Smooth muscle cell (in vitro differentiated cells): ENCODE measurements around the gene SALL4. TPM values are rescaled to one million over a fixed set of nuclear protein-coding genes. Genes with fewer than 3 reads are reported as not detected.

Experiments used
- DNase-seq: peaks from one replicate; lab custom pipeline; 2025; ENCODE audit not compliant: unreplicated experiment; lab: John Stamatoyannopoulos, UW
- H2AFZ ChIP-seq: fragments of 200-600 bp; sonication (generic); 2 replicates; pipeline ENCODE4 v1.6.0; 2016; ENCODE audit warnings: antibody characterized with exemption, low read depth, mild to moderate bottlenecking
- H3F3A ChIP-seq: fragments of 200-600 bp; sonication (generic); 2 replicates; pipeline ENCODE4 v1.6.0; 2017; ENCODE audit warnings: antibody characterized with exemption, low read depth
- H3K27ac ChIP-seq: fragments of 200-600 bp; sonication (generic); 2 replicates; pipeline ENCODE4 v1.5.1; 2016; ENCODE audit warnings: low read depth, mild to moderate bottlenecking
- H3K27me3 ChIP-seq: fragments of 200-600 bp; sonication (generic); 2 replicates; pipeline ENCODE4 v1.6.1; 2016; ENCODE audit warnings: low read depth, mild to moderate bottlenecking
- H3K36me3 ChIP-seq: fragments of 200-600 bp; sonication (generic); 2 replicates; pipeline ENCODE4 v1.5.1; 2016; ENCODE audit warnings: low read depth
- H3K4me1 ChIP-seq: fragments of 200-600 bp; sonication (generic); 2 replicates; pipeline ENCODE4 v1.5.1; 2016; ENCODE audit warnings: low read depth
- H3K4me2 ChIP-seq: fragments of 200-600 bp; sonication (generic); 2 replicates; pipeline ENCODE4 v1.6.0; 2016; ENCODE audit warnings: mild to moderate bottlenecking
- H3K4me3 ChIP-seq: fragments of 200-600 bp; sonication (generic); 2 replicates; pipeline ENCODE4 v1.5.1; 2016; ENCODE audit warnings: mild to moderate bottlenecking
- H3K79me2 ChIP-seq: fragments of 200-600 bp; sonication (generic); 2 replicates; pipeline ENCODE4 v1.6.0; 2016; ENCODE audit warnings: low read depth, mild to moderate bottlenecking
- H3K9ac ChIP-seq: fragments of 200-600 bp; sonication (generic); 2 replicates; pipeline ENCODE4 v1.6.0; 2016; ENCODE audit warnings: low read depth
- H3K9me3 ChIP-seq: fragments of 200-600 bp; sonication (generic); replicated peaks from 2 replicates; pipeline ENCODE4 v1.5.1; 2016; ENCODE audit warnings: low read depth
- H4K20me1 ChIP-seq: fragments of 200-600 bp; sonication (generic); 2 replicates; pipeline ENCODE4 v1.6.0; 2016; ENCODE audit warnings: low read depth
- WGBS: methylation state at CpG from one replicate; pipeline ENCODE4 v1.1.7; 2016; ENCODE audit warnings: low lambda C conversion rate; 5-methylcytosine and 5-hydroxymethylcytosine counted together
- polyA plus RNA-seq: library from polyadenylated mRNA; unstranded; fragments of >200 nt; fragmentation: Nextera tagmentation; extraction: Ambion mirVana; gene quantifications from 2 replicates; pipeline ENCODE4 v1.2.1, GENCODE V29; 2016
- total RNA-seq: library from RNA; depleted of rRNA; stranded (reverse); fragments of >200 nt; gene quantifications from 2 replicates; pipeline ENCODE4 v1.2.3, GENCODE V29; 2014
- TF ChIP-seq, protein P1 (sequence below): fragments of 200-600 bp; sonication (generic); IDR thresholded peaks from 2 replicates; pipeline ENCODE4 v1.5.1; 2017; ENCODE audit warnings: borderline replicate concordance, mild to moderate bottlenecking, antibody characterized with exemption; ENCODE audit not compliant: insufficient read depth, poor library complexity, severe bottlenecking

Gene SALL4
- total and polyA plus RNA-seq, 2 experiments from 2014 or later: 14.2 to 17.6 TPM

DNA sequence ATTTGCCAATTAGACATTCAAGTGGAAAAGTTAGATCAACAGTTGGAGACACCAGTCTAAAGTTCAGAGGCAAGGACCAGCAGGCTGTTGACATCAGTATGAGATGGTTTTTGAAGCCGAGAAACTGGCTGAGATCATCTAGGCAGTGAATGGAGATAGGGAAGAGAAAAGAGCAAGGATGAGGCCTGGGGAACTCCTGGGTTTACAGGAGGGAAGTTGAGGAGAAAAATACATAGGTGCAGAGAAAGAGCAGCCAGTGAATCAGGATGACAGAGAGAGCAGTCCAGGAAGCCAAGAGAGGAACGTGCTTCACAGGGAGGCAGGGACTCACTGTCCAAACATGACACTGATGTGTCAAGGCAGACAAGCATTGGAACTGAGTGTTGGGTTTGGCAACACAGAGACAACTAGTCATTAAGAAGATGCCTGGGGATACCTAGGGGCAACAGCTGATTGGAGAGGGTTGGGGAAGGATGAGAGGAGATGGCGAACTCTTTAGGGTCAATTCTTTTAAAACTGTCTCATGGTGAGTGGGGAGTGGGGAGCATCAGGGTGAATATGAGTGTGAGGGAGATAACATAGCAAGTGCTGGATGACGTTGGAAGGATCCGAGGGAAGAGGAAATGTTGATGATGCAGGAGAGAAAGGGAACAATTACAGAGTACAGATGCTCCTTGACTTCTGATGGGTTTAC, 13.2 kb upstream of the SALL4 start:
- no peak overlapping the region for H3K4me3 ChIP-seq
- H2AFZ ChIP-seq: no peak overlapping the region
- H3K9ac ChIP-seq: no peak overlapping the region
- TF ChIP-seq, protein P1, sequence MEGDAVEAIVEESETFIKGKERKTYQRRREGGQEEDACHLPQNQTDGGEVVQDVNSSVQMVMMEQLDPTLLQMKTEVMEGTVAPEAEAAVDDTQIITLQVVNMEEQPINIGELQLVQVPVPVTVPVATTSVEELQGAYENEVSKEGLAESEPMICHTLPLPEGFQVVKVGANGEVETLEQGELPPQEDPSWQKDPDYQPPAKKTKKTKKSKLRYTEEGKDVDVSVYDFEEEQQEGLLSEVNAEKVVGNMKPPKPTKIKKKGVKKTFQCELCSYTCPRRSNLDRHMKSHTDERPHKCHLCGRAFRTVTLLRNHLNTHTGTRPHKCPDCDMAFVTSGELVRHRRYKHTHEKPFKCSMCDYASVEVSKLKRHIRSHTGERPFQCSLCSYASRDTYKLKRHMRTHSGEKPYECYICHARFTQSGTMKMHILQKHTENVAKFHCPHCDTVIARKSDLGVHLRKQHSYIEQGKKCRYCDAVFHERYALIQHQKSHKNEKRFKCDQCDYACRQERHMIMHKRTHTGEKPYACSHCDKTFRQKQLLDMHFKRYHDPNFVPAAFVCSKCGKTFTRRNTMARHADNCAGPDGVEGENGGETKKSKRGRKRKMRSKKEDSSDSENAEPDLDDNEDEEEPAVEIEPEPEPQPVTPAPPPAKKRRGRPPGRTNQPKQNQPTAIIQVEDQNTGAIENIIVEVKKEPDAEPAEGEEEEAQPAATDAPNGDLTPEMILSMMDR: no peak
- peaks cover 25% of the 10 kb centered on the region for H3K4me1 ChIP-seq
- peaks cover 10% of the 10 kb centered on the region for H3F3A ChIP-seq
- H3K9me3 ChIP-seq: no peaks in the 10 kb centered on the region
- DNase-seq: no peak
- H3K27ac ChIP-seq: no peak overlapping the region
- no peaks in the 10 kb centered on the region for H3K27me3 ChIP-seq
- H4K20me1 ChIP-seq: no peaks in the 10 kb centered on the region
- 82% methylated on average over 5 of the region's 5 CpGs for WGBS
- H3K36me3 ChIP-seq: no peaks in the 10 kb centered on the region
- H3K79me2 ChIP-seq: no peaks in the 10 kb centered on the region
- no peak overlapping the region for H3K4me2 ChIP-seq

- Histone ChIP-seq H3K4me1 (peaks cover 28% of the 10 kb centered on the region), H3K27ac (no peak overlapping the region), H3K9ac (no peak overlapping the region), H4K20me1 (no peaks in the 10 kb centered on the region), H3K4me2 (no peak overlapping the region), H3K79me2 (no peaks in the 10 kb centered on the region), H3K36me3 (no peaks in the 10 kb centered on the region), H3F3A (peaks cover 10% of the 10 kb centered on the region), H2AFZ (no peak overlapping the region), H3K27me3 (no peaks in the 10 kb centered on the region), H3K4me3 (no peak overlapping the region), H3K9me3 (no peaks in the 10 kb centered on the region)
- TF ChIP-seq, protein P1: no peak
- DNase-seq: no peak
- WGBS: 91% methylated on average over 4 of the region's 4 CpGs
Observed at GRCh38 chr20:51812861-51813260, 10.5 kb upstream of the SALL4 start.

DNA sequence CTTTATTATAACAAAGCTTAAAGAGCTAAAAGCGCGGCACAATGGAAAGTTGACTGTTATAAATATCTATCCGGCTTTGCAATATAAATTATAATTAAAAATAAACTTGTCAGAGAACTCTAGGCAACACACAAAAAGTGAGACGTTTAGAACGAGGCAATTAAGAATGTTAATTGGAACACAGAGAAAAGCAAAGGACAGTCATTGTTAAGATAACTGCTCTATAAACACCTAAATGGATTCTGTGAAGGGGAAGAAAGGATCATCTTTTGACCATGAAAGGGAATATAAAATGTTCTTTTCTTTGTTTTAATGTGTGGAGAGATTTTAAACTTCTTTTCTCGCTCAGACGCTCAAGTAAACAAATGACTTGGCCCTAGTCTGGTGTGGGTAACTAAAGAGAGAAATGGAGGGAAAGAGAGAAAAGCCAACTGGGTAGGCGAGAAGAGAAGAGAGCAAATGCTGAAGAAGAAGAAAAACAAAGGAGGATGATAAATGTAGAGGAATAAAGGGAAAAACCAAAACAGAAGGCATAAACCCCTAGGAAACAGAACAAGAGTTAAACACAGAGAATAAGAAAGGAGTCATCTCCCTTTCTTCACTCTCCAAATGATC, 9.3 kb upstream of the SALL4 start:
- Histone ChIP-seq H3K79me2 (no peaks in the 10 kb centered on the region), H4K20me1 (no peaks in the 10 kb centered on the region), H3K9me3 (no peaks in the 10 kb centered on the region), H3K4me2 (peak overlapping the region; percentile 80), H2AFZ (peak overlapping the region; percentile 90), H3K4me3 (peak overlapping the region; percentile 8), H3K4me1 (peaks cover 28% of the 10 kb centered on the region), H3K27me3 (no peaks in the 10 kb centered on the region), H3F3A (peaks cover 10% of the 10 kb centered on the region), H3K9ac (peak overlapping the region; percentile 30), H3K36me3 (no peaks in the 10 kb centered on the region), H3K27ac (peak overlapping the region; percentile 82)
- TF ChIP-seq, protein P1: no peak
- DNase-seq: no peak
- WGBS: 28% methylated on average over 8 of the region's 8 CpGs
